Natural killer cell (primary cell): ENCODE measurements around the gene ALDH5A1. TPM values are rescaled to one million over a fixed set of nuclear protein-coding genes. Genes with fewer than 3 reads are reported as not detected.

Experiments used
- ATAC-seq, 3 donors: fragments of 150-1000 bp in 2 of 3; fragments of 200-7000 bp in 1 of 3; cut with Tn5 transposase; 1 replicate in 1 of 3; 2 replicates in 2 of 3; pipeline ENCODE4 v1.10.0; 2021; ENCODE audit warnings: mild to moderate bottlenecking in 2 of 3, moderate library complexity in 2 of 3
- DNase-seq, 2 donors: peaks; one replicate each; pipeline versions ENCODE4 v3.0.0 to v3.0.0-alpha.2; 2013 to 2021; ENCODE audit warnings: mixed read lengths in 1 of 2
- H3K27ac ChIP-seq: one replicate; pipeline ENCODE4 v1.5.1; 2013; ENCODE audit warnings: mild to moderate bottlenecking, low read length
- H3K27me3 ChIP-seq: one replicate; pipeline ENCODE4 v1.6.1; 2013; ENCODE audit warnings: low read length; ENCODE audit not compliant: control insufficient read depth, insufficient read depth
- H3K36me3 ChIP-seq: one replicate; pipeline ENCODE4 v1.6.1; 2013; ENCODE audit warnings: low read length; ENCODE audit not compliant: control insufficient read depth, insufficient read depth
- H3K4me1 ChIP-seq: one replicate; pipeline ENCODE4 v1.6.1; 2013; ENCODE audit warnings: low read length; ENCODE audit not compliant: control insufficient read depth, insufficient read depth
- H3K4me3 ChIP-seq: one replicate; pipeline ENCODE4 v1.5.1; 2013; ENCODE audit warnings: low read length
- H3K9me3 ChIP-seq: one replicate; pipeline ENCODE4 v1.6.1; 2013; ENCODE audit warnings: low read length; ENCODE audit not compliant: control insufficient read depth, insufficient read depth
- H3K27ac Mint-ChIP-seq, 2 donors: one replicate each; pipeline ENCODE4 v1.8.0; 2022; ENCODE audit warnings: mild to moderate bottlenecking in 2 of 2, mixed read lengths in 2 of 2, moderate library complexity in 1 of 2
- H3K27me3 Mint-ChIP-seq, 2 donors: one replicate each; pipeline ENCODE4 v1.8.0; 2022; ENCODE audit warnings: low read depth in 2 of 2, mixed read lengths in 2 of 2
- H3K36me3 Mint-ChIP-seq: one replicate; pipeline ENCODE4 v1.8.0; 2022; ENCODE audit warnings: mixed read lengths
- H3K4me1 Mint-ChIP-seq, 2 donors: one replicate each; pipeline ENCODE4 v1.8.0; 2022; ENCODE audit warnings: mixed read lengths in 2 of 2
- H3K4me3 Mint-ChIP-seq: one replicate; pipeline ENCODE4 v1.8.0; 2022; ENCODE audit warnings: mild to moderate bottlenecking, moderate library complexity, mixed read lengths
- H3K9me3 Mint-ChIP-seq, 2 donors: one replicate each; pipeline ENCODE4 v1.8.0; 2022; ENCODE audit warnings: mixed read lengths in 2 of 2
- WGBS: methylation state at CpG from one replicate; pipeline ENCODE4 v1.1.7; 2013; ENCODE audit warnings: missing lambda C conversion rate; ENCODE audit not compliant: insufficient coverage; 5-methylcytosine and 5-hydroxymethylcytosine counted together
- intact Hi-C: fragments of 100-400 bp; cut with micrococcal nuclease; formaldehyde crosslinking; loops from one replicate; pipeline ENCODE4 v1.14.2; 2022
- total RNA-seq, 4 donors: library from RNA; stranded (reverse); fragments of 120-200 nt in 1 of 4; gene quantifications; one replicate each; pipeline versions ENCODE4 v1.2.3 to v1.2.4, GENCODE V29; 2013 to 2022
- TF ChIP-seq, protein P1 (sequence below): fragments of 200-600 bp; IDR thresholded peaks from one replicate; pipeline ENCODE4 v1.8.0; 2022; ENCODE audit warnings: antibody characterized with exemption

Gene ALDH5A1
- total RNA-seq, 3 donors from 2014 or later (not counting 1 experiment from before 2014, with no cell fraction given): 4.8 to 7.5 (median 6.8) TPM

DNA sequence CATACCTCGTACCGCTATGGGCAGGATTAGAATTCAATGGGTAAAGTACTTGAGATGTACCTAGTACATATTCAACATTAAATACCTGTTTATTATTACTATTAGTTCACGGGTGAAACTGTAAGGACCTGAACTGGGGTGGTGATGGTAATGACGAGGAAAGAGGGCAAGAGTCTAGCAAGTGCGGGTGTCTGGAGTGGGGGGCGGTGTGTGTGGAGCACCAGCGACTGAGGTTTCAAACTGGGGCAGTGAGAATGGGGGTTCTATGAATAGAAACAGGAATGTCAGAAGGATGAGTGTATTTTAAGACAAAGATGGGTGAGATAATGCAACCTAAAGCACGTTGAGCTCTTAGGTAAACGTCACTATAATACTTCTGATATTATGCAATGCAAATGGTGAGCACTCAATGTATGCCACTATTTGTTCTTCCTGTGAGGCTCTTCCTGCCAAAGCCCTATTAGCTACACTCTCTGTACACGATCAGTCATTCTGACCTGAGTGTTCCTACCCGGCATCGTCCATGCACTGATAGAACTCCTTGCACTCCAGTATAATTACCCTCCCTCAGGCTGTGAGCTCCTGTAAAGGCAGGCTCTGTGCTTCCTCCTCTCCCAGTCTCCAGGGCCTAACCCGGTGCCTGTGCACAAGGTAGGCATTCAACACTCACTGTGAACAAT, 55.0 kb downstream of the ALDH5A1 start:
- Mint-ChIP-seq H3K27me3 (peaks cover 9 to 14% of the 10 kb centered on the region in 2 donors), H3K27ac (no peak overlapping the region), H3K4me1 (no peaks in the 10 kb centered on the region), H3K36me3 (no peaks in the 10 kb centered on the region), H3K4me3 (no peak overlapping the region), H3K9me3 (no peaks in the 10 kb centered on the region)
- intact Hi-C loops: no loop called here
- TF ChIP-seq, protein P1, sequence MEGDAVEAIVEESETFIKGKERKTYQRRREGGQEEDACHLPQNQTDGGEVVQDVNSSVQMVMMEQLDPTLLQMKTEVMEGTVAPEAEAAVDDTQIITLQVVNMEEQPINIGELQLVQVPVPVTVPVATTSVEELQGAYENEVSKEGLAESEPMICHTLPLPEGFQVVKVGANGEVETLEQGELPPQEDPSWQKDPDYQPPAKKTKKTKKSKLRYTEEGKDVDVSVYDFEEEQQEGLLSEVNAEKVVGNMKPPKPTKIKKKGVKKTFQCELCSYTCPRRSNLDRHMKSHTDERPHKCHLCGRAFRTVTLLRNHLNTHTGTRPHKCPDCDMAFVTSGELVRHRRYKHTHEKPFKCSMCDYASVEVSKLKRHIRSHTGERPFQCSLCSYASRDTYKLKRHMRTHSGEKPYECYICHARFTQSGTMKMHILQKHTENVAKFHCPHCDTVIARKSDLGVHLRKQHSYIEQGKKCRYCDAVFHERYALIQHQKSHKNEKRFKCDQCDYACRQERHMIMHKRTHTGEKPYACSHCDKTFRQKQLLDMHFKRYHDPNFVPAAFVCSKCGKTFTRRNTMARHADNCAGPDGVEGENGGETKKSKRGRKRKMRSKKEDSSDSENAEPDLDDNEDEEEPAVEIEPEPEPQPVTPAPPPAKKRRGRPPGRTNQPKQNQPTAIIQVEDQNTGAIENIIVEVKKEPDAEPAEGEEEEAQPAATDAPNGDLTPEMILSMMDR: no peak
- H3K27me3 ChIP-seq: no peaks in the 10 kb centered on the region
- ATAC-seq (no peak), DNase-seq (no peak)
- no peak overlapping the region for H3K4me3 ChIP-seq
- no peaks in the 10 kb centered on the region for H3K36me3 ChIP-seq
- H3K4me1 ChIP-seq: no peaks in the 10 kb centered on the region
- no peak overlapping the region for H3K27ac ChIP-seq
- no peaks in the 10 kb centered on the region for H3K9me3 ChIP-seq
- WGBS: 93% methylated on average over 11 of the region's 13 CpGs

DNA sequence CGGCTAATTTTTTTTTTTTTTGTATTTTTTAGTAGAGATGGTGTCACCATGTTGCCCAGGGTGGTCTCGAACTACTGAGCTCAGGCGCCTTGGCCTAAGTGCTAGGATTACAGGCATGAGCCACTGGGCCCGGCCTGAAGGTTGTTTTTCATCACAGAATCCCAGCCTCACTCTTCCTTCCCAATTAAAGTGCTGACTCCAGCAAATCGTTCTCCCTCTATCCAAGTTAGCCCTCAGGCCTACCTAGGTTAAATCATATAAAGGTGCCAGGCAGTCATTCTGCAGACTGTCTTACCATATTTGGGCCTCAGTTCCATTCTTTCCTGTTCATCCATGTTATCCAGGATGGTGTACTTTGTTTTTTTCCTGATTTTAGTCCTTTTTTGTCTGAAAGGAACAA, 56.4 kb downstream of the ALDH5A1 start:
- H3K4me1 ChIP-seq: no peaks in the 10 kb centered on the region
- WGBS: 92% methylated on average over 5 of the region's 5 CpGs
- no peaks in the 10 kb centered on the region for H3K27me3 ChIP-seq
- DNase-seq (no peak), ATAC-seq (no peak)
- no peak overlapping the region for H3K4me3 Mint-ChIP-seq
- H3K9me3 ChIP-seq: no peaks in the 10 kb centered on the region
- H3K4me1 Mint-ChIP-seq: no peaks in the 10 kb centered on the region
- no peak overlapping the region for H3K27ac ChIP-seq
- no peak overlapping the region for H3K4me3 ChIP-seq
- no peaks in the 10 kb centered on the region for H3K36me3 Mint-ChIP-seq
- peaks cover 11 to 23% of the 10 kb centered on the region in 2 donors for H3K27me3 Mint-ChIP-seq
- no peak overlapping the region for H3K27ac Mint-ChIP-seq
- TF ChIP-seq, protein P1: no peak
- H3K36me3 ChIP-seq: no peaks in the 10 kb centered on the region
- intact Hi-C loops: no loop called here
- no peaks in the 10 kb centered on the region for H3K9me3 Mint-ChIP-seq

DNA sequence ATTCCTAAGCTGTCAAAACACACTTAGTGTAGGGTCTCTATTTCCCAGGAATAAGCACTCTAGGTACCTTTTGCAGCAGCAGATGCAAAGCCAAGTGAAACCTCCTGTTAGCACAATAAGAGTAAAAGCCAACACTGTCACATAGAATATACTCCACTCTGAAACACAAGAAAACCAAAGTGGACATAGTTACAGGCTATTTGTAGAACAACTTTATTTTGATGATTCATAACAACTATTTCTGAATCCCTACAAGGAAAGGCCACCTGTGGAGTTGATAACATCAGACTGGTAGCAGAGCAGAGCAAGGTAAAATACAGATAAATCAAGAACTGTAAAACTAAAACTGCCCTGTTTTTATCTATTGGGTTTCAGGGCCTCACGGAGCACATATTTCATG, 59.7 kb downstream of the ALDH5A1 start:
- Histone ChIP-seq H3K9me3 (no peaks in the 10 kb centered on the region), H3K36me3 (no peaks in the 10 kb centered on the region), H3K27me3 (no peaks in the 10 kb centered on the region), H3K4me1 (no peaks in the 10 kb centered on the region), H3K27ac (no peak overlapping the region), H3K4me3 (no peak overlapping the region)
- TF ChIP-seq, protein P1: no peak
- Mint-ChIP-seq H3K27me3 (peaks cover 9 to 12% of the 10 kb centered on the region in 2 donors), H3K36me3 (no peaks in the 10 kb centered on the region), H3K4me3 (no peak overlapping the region), H3K9me3 (no peaks in the 10 kb centered on the region), H3K4me1 (no peaks in the 10 kb centered on the region), H3K27ac (no peak overlapping the region)
- WGBS: 88% methylated on average over 1 of the region's 1 CpG
- ATAC-seq (no peak), DNase-seq (no peak)
- intact Hi-C loops: no loop called here

DNA sequence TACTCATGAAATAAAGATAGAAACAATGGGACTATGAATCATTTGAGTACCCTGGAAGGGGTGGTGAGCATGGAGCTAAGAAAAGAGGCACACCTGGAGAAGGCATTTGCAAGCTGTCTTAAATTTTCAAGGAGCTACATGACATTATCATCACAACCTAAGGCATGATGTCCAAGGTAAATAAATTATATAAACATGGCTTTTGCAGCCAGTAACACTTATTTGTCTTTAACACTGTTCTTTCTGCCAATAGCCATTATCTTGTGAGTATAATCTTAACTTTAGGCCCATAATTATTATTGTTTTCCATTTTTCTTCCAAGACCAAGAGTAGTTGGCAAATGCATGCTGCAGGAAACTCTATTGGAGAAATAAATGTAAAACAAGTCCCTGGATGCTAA, 63.7 kb downstream of the ALDH5A1 start:
- no peak overlapping the region for H3K27ac Mint-ChIP-seq
- Histone ChIP-seq H3K27me3 (no peaks in the 10 kb centered on the region), H3K27ac (no peak overlapping the region), H3K9me3 (no peaks in the 10 kb centered on the region), H3K4me3 (no peak overlapping the region), H3K4me1 (no peaks in the 10 kb centered on the region), H3K36me3 (no peaks in the 10 kb centered on the region)
- no peaks in the 10 kb centered on the region for H3K4me1 Mint-ChIP-seq
- H3K36me3 Mint-ChIP-seq: no peaks in the 10 kb centered on the region
- intact Hi-C loops: no loop called here
- H3K9me3 Mint-ChIP-seq: no peaks in the 10 kb centered on the region
- no peak for DNase-seq
- TF ChIP-seq, protein P1: no peak
- no peak for ATAC-seq
- H3K27me3 Mint-ChIP-seq: peaks cover 16 to 26% of the 10 kb centered on the region in 2 donors
- H3K4me3 Mint-ChIP-seq: no peak overlapping the region
